ENCODE data around the gene NDP. TPM values are rescaled to one million over a fixed set of nuclear protein-coding genes. Genes with fewer than 3 reads are reported as not detected.

Gene NDP
- total RNA-seq, 1 donor from 2014 or later: not detected

DNA sequence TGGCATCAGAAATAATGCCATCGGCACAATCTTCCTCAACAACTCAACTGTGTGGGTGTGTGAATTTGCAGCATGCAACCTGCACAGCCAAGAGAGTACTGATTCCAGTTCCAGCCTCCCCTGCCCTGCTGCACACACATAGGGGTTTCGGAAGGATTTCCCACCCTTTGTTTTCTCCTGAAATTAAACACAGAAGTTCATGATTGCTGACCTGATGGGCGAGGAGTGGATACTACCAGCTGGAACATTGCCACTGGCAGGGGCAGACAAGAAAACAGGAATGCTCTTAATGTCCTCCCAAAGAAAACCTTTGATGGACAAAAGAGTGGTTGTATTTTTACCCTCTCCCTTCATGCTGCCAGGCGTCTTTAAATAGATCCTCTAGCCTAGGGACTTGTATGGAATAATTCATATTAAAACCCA is 4.8 kb downstream of the NDP start:
- Histone ChIP-seq H3K4me2 (ENCODE audit: low read length) (no peak overlapping the region), H3K36me3 (ENCODE audit: insufficient read depth, low read length) (no peaks in the 10 kb centered on the region), H2AFZ (ENCODE audit: low read depth, low read length) (no peak overlapping the region), H3K27me3 (ENCODE audit: insufficient read depth, low read length) (no peaks in the 10 kb centered on the region), H3K9me3 (ENCODE audit: insufficient read depth, low read depth, low read length) (no peaks in the 10 kb centered on the region), H3K4me3 (ENCODE audit: insufficient read depth, low read depth, low read length) (no peak overlapping the region), H3K4me1 (ENCODE audit: insufficient read depth, low read length) (peaks cover 28% of the 10 kb centered on the region), H4K20me1 (ENCODE audit: insufficient read depth, low read length) (no peaks in the 10 kb centered on the region), H3K27ac (ENCODE audit: low read depth, low read length) (no peak overlapping the region), H3K79me2 (ENCODE audit: insufficient read depth, low read length) (no peaks in the 10 kb centered on the region), H3K9ac (ENCODE audit: low read length) (peak overlapping the region; percentile 73)
- H3K36me3 Mint-ChIP-seq (ENCODE audit: low read depth, unreplicated experiment): no peaks in the 10 kb centered on the region
- TF ChIP-seq, protein P1, sequence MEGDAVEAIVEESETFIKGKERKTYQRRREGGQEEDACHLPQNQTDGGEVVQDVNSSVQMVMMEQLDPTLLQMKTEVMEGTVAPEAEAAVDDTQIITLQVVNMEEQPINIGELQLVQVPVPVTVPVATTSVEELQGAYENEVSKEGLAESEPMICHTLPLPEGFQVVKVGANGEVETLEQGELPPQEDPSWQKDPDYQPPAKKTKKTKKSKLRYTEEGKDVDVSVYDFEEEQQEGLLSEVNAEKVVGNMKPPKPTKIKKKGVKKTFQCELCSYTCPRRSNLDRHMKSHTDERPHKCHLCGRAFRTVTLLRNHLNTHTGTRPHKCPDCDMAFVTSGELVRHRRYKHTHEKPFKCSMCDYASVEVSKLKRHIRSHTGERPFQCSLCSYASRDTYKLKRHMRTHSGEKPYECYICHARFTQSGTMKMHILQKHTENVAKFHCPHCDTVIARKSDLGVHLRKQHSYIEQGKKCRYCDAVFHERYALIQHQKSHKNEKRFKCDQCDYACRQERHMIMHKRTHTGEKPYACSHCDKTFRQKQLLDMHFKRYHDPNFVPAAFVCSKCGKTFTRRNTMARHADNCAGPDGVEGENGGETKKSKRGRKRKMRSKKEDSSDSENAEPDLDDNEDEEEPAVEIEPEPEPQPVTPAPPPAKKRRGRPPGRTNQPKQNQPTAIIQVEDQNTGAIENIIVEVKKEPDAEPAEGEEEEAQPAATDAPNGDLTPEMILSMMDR (IDR thresholded peaks at IDR 0.05; ENCODE audit: insufficient read depth, low read depth, low read length): no peak
- no peak for TF ChIP-seq EZH2 (IDR thresholded peaks at IDR 0.05; ENCODE audit: insufficient read depth, low read length)
- no peak overlapping the region for H3K4me3 Mint-ChIP-seq (ENCODE audit: unreplicated experiment)
- peaks cover 9% of the 10 kb centered on the region for H3K4me1 Mint-ChIP-seq (ENCODE audit: low read depth, unreplicated experiment)
- no peak overlapping the region for H3K27ac Mint-ChIP-seq (ENCODE audit: unreplicated experiment)
- H3K27me3 Mint-ChIP-seq (ENCODE audit: low read depth, unreplicated experiment): peaks cover 3% of the 10 kb centered on the region
- FAIRE-seq: peak; percentile 34
- no peak for DNase-seq (ENCODE audit: low read depth)
- H3K9me3 Mint-ChIP-seq (ENCODE audit: unreplicated experiment): no peaks in the 10 kb centered on the region

- Histone ChIP-seq H3K4me1 (ENCODE audit: insufficient read depth, low read length) (peaks cover 8% of the 10 kb centered on the region), H3K4me3 (ENCODE audit: insufficient read depth, low read depth, low read length) (no peak overlapping the region), H3K4me2 (ENCODE audit: low read length) (no peak overlapping the region), H4K20me1 (ENCODE audit: insufficient read depth, low read length) (no peaks in the 10 kb centered on the region), H3K9me3 (ENCODE audit: insufficient read depth, low read depth, low read length) (no peaks in the 10 kb centered on the region), H3K27me3 (ENCODE audit: insufficient read depth, low read length) (no peaks in the 10 kb centered on the region), H3K79me2 (ENCODE audit: insufficient read depth, low read length) (no peaks in the 10 kb centered on the region), H3K36me3 (ENCODE audit: insufficient read depth, low read length) (no peaks in the 10 kb centered on the region), H3K9ac (ENCODE audit: low read length) (no peak overlapping the region), H3K27ac (ENCODE audit: low read depth, low read length) (no peak overlapping the region), H2AFZ (ENCODE audit: low read depth, low read length) (no peak overlapping the region)
- DNase-seq (ENCODE audit: low read depth) (no peak), FAIRE-seq (peak; percentile 76)
- Mint-ChIP-seq H3K4me1 (ENCODE audit: low read depth, unreplicated experiment) (peaks cover 3% of the 10 kb centered on the region), H3K4me3 (ENCODE audit: unreplicated experiment) (no peak overlapping the region), H3K9me3 (ENCODE audit: unreplicated experiment) (no peaks in the 10 kb centered on the region), H3K27me3 (ENCODE audit: low read depth, unreplicated experiment) (no peaks in the 10 kb centered on the region), H3K36me3 (ENCODE audit: low read depth, unreplicated experiment) (no peaks in the 10 kb centered on the region), H3K27ac (ENCODE audit: unreplicated experiment) (no peak overlapping the region)
- TF ChIP-seq EZH2 (IDR thresholded peaks at IDR 0.05; ENCODE audit: insufficient read depth, low read length): no peak
Observed at GRCh38 chrX:43964936-43965335, 8.3 kb downstream of the NDP start.

GRCh38 chrX:43963726-43964125 is 9.5 kb downstream of the NDP start:
- FAIRE-seq (no peak), DNase-seq (ENCODE audit: low read depth) (no peak)
- Mint-ChIP-seq H3K4me3 (ENCODE audit: unreplicated experiment) (no peak overlapping the region), H3K4me1 (ENCODE audit: low read depth, unreplicated experiment) (no peaks in the 10 kb centered on the region), H3K27me3 (ENCODE audit: low read depth, unreplicated experiment) (no peaks in the 10 kb centered on the region), H3K9me3 (ENCODE audit: unreplicated experiment) (no peaks in the 10 kb centered on the region), H3K36me3 (ENCODE audit: low read depth, unreplicated experiment) (no peaks in the 10 kb centered on the region), H3K27ac (ENCODE audit: unreplicated experiment) (no peak overlapping the region)
- TF ChIP-seq EZH2 (IDR thresholded peaks at IDR 0.05; ENCODE audit: insufficient read depth, low read length): no peak
- TF ChIP-seq, protein P1 (IDR thresholded peaks at IDR 0.05; ENCODE audit: insufficient read depth, low read depth, low read length): no peak
- H2AFZ ChIP-seq (ENCODE audit: low read depth, low read length): no peak overlapping the region
- no peaks in the 10 kb centered on the region for H3K9me3 ChIP-seq (ENCODE audit: insufficient read depth, low read depth, low read length)
- H3K27ac ChIP-seq (ENCODE audit: low read depth, low read length): no peak overlapping the region
- H3K4me3 ChIP-seq (ENCODE audit: insufficient read depth, low read depth, low read length): no peak overlapping the region
- no peak overlapping the region for H3K9ac ChIP-seq (ENCODE audit: low read length)
- H3K36me3 ChIP-seq (ENCODE audit: insufficient read depth, low read length): no peaks in the 10 kb centered on the region
- no peak overlapping the region for H3K4me2 ChIP-seq (ENCODE audit: low read length)
- H3K79me2 ChIP-seq (ENCODE audit: insufficient read depth, low read length): no peaks in the 10 kb centered on the region
- H3K27me3 ChIP-seq (ENCODE audit: insufficient read depth, low read length): no peaks in the 10 kb centered on the region
- H3K4me1 ChIP-seq (ENCODE audit: insufficient read depth, low read length): no peaks in the 10 kb centered on the region
- H4K20me1 ChIP-seq (ENCODE audit: insufficient read depth, low read length): no peaks in the 10 kb centered on the region
